NCI-H2196 (cell line): ENCODE measurements around the gene BAZ2B.
"Not testable (repeated sequence)": the region's sequence is repeated elsewhere in the genome, so short reads cannot be mapped to it uniquely, and the experiment has no call there.

Source experiments
- DNase-seq: peaks from one replicate; lab custom pipeline; 2025; ENCODE audit not compliant: unreplicated experiment; lab: John Stamatoyannopoulos, UW

The BAZ2B gene

DNA sequence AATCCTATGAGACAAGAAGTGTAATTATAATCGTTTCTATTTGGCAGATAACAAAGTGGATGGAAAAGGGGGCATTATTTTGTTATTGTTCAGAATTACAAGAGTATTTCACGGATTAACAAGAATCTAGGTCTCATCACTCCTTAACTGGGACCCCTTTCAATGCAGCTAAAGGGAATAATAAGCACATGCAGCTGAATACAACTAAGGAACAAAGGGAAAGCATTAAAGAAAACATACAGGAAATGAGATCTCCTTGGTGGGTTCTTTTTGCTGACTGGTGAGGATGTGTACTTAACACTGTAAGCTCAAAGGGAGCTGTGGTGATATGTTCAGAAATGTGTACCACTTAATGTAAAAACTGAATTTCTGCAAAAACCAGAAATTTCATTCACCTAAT is 189.3 kb downstream of the BAZ2B start:
- no peak for DNase-seq

GRCh38 chr2:159419403-159419802 is 196.9 kb downstream of the BAZ2B start:
- no peak for DNase-seq

- no peak for DNase-seq
Measured at GRCh38 chr2:159411460-159411859, 204.9 kb downstream of the BAZ2B start.

DNA sequence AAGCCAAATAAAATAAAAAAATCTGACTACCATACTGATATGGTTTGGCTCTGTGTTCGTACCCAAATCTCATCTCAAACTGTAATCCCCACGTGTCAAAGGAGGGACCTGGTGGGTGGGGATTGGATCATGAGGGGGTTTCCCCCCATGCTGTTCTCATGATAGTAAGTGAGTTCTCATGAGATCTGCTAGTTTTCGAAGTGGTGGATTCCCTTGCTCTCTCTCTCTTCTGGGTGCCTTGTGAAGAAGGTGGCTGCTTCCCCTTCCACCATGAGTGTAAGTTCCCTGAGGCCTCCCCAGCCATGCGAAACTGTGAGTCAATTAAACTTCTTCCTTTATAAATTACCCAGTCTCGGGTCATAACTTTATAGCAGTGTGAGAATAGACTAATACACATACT is 206.1 kb downstream of the BAZ2B start:
- no peak for DNase-seq

DNA sequence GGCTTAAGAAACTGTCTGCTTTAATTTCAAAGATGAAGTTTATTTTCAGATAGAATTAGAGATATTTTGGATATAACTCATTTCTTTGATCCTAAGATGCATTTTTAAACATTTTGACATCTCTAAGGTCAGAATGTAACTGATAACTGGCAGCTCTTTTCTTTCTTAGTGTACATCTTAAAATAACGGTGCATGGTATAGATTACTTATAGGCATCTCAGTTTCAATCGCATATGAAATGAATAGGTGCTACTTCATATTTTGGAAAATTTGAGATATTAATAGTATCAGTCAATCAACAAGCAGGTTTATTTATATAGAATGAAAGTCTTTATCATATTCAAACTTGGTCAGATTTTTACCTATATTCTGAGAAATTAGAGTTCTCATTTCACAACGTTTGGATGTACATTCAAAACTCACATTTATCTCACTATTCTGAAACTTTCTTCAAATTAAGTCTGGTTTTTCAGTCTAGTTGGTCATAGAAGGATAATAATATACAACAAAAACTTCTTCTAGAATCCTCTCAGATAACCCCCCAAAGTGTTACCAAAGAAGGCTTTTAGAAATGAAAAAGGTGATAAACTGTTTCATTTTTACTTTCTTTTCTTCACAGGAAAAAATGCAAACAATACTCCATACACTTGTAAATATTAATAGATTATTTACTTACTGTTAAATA is 207.1 kb downstream of the BAZ2B start:
- no peak for DNase-seq

DNA sequence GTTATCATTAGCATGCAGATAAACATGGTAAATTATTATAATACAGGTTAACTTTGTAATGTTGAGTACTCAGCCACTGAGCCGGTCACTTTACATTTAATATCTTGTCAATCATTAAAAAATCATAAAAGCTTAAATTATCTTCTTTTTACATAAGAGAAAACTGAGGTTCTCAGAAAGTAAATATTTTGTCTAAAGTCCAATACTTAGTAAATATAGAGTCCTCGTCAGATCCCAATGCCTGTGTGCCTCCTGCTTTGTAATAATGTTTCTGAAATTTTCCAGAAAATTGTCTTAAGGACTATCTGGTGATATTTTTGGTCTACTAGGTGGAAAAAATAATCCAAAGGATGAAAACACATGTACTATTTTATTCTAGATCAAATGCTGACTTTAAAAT is 213.6 kb downstream of the BAZ2B start:
- DNase-seq, result no peak

DNA sequence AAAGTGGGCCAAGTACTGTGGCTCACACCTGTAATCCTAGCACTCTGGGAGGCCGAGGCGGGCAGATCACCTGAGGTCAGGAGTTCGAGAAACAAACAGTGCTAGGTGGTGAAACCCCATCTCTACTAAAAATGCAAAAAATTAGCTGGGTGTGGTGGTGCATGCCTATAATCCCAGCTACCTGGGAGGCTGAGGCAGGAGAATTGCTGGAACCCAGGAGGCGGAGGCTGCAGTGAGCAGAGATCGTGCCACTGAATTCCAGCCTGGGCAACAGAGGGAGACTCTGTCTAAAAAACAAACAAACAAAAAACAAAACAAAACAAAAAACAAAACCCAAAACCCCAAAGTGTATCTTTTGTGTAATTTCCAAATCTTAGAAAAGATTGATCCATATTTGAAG is 214.2 kb downstream of the BAZ2B start:
- not testable (repeated sequence) for DNase-seq

- no peak for DNase-seq
Measured at GRCh38 chr2:159399716-159400415, 216.5 kb downstream of the BAZ2B start.

DNA sequence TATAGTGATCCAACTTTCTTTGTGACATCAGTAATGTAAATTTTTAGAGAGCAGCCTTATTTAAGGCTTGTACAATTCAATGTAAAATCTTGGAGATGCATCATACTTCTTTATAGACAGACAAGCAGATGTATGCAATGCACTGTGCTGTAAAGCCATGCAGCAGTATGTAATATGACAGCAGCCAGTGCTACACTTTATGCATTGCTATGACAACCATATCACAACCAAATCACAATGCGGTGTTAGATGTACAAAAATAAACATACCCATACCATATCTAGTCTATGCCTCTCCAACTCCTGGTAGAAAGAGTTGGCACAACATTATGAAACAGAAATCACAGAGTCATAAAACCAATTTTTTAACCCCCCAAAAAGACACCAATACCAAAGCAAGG is 219.5 kb downstream of the BAZ2B start:
- DNase-seq, result peak; percentile 7

DNA sequence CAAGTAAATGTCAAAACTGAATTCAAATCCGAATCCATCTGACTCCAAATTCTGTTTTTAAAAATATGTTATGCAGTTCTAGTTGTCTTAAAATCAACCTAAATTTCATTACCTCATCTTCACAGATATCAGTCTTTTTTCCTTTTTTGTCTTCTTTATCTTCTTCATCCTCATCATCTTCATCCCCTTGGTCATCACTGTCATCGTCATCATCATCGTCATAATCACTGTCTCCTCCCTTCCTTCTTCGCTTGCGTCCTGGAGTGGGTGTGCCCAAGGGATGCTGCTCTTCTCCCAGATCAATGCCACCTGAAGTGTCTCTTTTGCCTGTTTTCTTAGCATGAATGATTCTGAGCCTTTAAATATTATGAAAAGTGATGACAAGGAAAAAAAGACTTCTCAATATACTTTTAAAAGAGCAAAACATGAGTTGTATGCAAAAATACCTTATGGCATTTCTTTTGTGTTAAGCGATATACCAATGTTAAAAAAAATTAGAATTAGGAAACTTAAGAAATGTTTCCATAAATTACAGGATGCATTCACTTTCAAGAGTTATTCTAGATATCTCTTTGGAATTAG is 233.8 kb downstream of the BAZ2B start:
- no peak for DNase-seq

- no peak for DNase-seq
Measured at GRCh38 chr2:159381574-159381973, 234.8 kb downstream of the BAZ2B start.

GRCh38 chr2:159380685-159381239 is 235.6 kb downstream of the BAZ2B start:
- DNase-seq, result no peak

DNA sequence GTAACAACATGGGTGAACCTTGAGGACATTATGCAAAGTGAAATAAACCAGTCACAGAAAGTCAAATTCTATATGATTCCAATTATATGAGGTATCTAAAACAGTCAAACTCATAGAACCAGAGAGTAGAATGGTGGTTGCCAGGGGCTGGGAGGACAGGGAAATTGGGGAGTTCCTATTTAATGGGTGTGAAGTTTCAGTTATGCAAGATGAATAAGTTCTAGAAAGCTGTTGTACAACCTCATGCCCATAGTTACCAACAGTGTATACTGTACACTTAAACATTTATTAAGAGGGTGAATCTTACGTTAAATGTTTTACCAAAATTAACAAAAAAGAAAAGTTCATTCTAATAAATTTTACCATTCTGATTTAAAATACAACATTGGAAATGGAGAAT is 237.2 kb downstream of the BAZ2B start:
- DNase-seq, result no peak

DNA sequence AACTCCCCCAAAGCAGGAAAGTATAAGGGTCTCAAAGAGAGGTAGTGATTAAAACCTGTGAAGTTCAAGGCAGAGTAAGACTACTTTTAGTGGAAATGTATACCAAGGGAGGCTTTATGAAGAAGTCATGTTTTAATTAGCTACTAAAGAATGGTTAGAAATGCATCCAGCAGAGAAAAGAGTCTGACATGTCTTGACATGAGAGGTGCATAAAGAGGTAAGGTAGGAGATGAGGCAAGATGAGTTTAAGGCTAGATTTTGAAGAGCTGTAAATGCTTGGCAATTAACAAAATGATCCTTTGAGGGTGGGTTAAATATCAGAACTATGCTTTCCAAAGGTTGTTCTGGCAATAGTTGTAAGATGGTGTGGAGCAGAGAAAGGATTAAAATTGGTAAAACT is 241.1 kb downstream of the BAZ2B start:
- DNase-seq, result no peak

GRCh38 chr2:159371506-159371905 is 244.8 kb downstream of the BAZ2B start:
- no peak for DNase-seq

DNA sequence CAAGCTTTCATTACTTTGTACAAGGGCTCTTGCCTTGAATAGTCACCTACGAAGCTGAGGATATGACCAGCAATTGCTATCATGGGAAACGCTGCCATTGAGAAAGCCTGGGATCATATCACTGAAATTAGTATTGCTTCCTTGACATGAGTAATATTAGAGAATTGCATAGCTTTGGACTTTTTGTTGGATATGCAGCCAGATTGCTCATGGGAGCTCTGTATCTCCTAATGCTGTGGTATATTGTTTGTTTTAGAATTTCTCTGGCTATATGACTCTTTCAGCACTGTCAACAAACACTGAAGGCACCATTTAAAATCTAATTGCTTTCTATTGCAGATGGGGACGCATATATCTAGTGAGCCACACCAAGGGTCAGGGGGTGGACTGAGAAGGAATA is 249.8 kb downstream of the BAZ2B start:
- DNase-seq, result no peak

GRCh38 chr2:159362816-159363251 is 253.5 kb downstream of the BAZ2B start:
- no peak for DNase-seq

- no peak for DNase-seq
Measured at GRCh38 chr2:159362094-159362493, 254.3 kb downstream of the BAZ2B start.

DNA sequence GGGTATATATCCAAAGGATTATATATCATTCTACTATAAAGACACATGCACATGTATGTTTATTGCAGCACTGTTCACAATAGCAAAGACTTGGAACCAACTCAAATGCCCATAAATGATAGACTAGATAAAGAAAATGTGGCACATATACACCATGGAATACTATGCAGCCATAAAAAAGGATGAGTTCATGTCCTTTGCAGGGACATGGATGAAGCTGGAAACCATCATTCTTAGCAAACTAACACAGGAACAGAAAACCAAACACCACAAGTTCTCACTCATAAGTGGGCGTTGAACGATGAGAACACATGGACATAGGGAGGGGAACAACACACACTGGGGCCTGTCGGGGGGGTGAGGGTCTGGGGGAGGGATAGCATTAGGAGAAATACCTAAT is 254.7 kb downstream of the BAZ2B start:
- DNase-seq, result not testable (repeated sequence)

DNA sequence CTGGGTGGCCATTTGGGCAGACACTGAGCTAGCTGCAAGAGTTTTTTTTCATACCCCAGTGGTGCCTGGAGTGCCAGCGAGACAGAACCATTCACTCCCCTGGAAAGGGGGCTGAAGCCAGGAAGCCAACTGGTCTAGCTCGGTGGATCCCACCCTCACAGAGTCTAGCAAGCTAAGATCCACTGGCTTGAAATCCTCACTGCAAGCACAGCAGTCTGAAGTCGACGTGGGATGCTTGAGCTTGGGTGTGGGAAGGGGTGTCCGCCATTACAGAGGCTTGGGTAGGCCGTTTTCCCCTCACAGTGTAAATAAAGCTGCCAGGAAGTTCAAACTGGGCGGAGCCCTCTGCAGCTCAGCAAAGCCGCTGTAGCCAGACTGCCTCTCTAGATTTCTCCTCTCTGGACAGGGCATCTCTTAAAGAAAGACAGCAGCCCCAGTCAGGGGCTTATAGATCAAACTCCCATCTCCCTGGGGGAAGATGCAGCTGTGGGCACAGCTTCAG is 260.2 kb downstream of the BAZ2B start:
- DNase-seq, result no peak

- no peak for DNase-seq
Measured at GRCh38 chr2:159351977-159352376, 264.4 kb downstream of the BAZ2B start.
